LNCaP clone FGC (cell line): ENCODE results near the gene RNASE13.

ENCODE experiments used
- DNase-seq: peaks from one replicate; pipeline ENCODE4 v3.0.0-alpha.2; 2011; ENCODE audit warnings: low read depth
- H3K4me3 ChIP-seq: 2 replicates; pipeline ENCODE4 v1.5.1; 2011; ENCODE audit warnings: mild to moderate bottlenecking, low read depth, low read length, control low read depth
- CTCF ChIP-seq: IDR thresholded peaks from 2 replicates; pipeline ENCODE4 v1.5.1; 2012; ENCODE audit warnings: mild to moderate bottlenecking; ENCODE audit not compliant: control insufficient read depth, insufficient read depth; ENCODE audit errors: extremely low read depth

The RNASE13 gene

GRCh38 chr14:21066882-21067502, 32.4 kb upstream of the RNASE13 start:
- peak; percentile 64 for TF ChIP-seq CTCF
- no peak overlapping the region for H3K4me3 ChIP-seq
- no peak for DNase-seq

GRCh38 chr14:21063479-21063878, 28.9 kb upstream of the RNASE13 start:
- DNase-seq = no peak
- TF ChIP-seq CTCF = no peak
- no peak overlapping the region for H3K4me3 ChIP-seq

GRCh38 chr14:21061347-21061668, 26.7 kb upstream of the RNASE13 start:
- DNase-seq = no peak
- no peak overlapping the region for H3K4me3 ChIP-seq
- TF ChIP-seq CTCF = no peak

- no peak for DNase-seq
- H3K4me3 ChIP-seq = no peak overlapping the region
- TF ChIP-seq CTCF = no peak
These were observed 26.2 kb upstream of the RNASE13 start for GRCh38 chr14:21060614-21061346.

- DNase-seq = no peak
- H3K4me3 ChIP-seq = no peak overlapping the region
- TF ChIP-seq CTCF = no peak
These were observed 25.4 kb upstream of the RNASE13 start for GRCh38 chr14:21059842-21060613.

GRCh38 chr14:21058903-21059302, 24.3 kb upstream of the RNASE13 start:
- DNase-seq = no peak
- no peak for TF ChIP-seq CTCF

More at GRCh38 chr14:21058903-21059302, 24.3 kb upstream of the RNASE13 start:
- no peak overlapping the region for H3K4me3 ChIP-seq
